Measurements from ENCODE around the gene ZFPL1.

Gene ZFPL1

DNA sequence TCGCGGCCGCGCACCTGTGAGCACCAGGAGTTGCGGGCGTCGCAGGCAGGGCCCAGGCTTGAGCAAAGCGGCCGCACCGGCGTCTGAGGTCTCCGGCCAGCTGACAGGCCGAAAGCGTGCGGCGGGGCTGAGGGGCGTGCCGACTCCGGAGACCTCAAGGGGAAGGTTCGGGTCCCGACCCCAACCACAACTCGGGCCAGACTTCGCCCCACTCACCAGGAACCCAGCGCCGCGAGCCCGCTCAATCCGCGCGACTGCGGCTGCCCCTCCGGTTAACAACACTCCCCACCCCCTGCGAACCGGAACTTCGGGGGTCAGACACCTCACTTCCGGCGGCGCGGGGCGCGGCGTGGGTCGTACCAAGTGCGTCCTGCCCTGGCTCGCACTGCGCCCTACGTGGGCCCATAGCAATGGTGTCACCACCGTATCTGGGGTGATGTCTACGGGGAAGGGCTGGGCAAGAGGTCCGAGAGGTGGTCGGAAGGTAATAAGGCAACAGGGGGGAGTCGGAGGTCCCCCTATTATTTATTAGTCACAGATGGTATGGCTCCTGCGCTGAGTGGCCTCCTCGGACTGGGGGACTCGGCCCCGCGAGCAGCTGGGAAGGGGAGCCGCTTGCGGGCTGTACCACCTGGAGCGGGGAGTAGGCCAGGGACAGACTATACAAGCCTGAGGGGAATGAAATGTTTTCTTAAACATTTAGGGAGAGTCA is 50.4 kb downstream of the ZFPL1 start, which contains the start of gene SYVN1:
SYVN1 (minus strand) TSS at position 280 of the 712 bp plus-strand sequence. CDS start 918 bp downstream, outside the sequence.
- H3K9me3 ChIP-seq (ENCODE audit: insufficient read depth, low read length) = no peaks in the 10 kb centered on the region
- H3K27me3 ChIP-seq (ENCODE audit: low read length) = no peaks in the 10 kb centered on the region
- H3K36me3 ChIP-seq (ENCODE audit: low read length) = peaks cover 17% of the 10 kb centered on the region; the same call in 1 of the 2 replicates
- peak within 1 kb of the TSS; percentile 99 for H3K4me2 ChIP-seq (ENCODE audit: low read depth, low read length, poor library complexity, severe bottlenecking)
- H3K79me2 ChIP-seq (ENCODE audit: insufficient read depth, low read length) = peaks cover 25% of the 10 kb centered on the region
- H3K9ac ChIP-seq (ENCODE audit: low read length) = peak within 1 kb of the TSS; percentile 97
- H3K4me3 ChIP-seq (ENCODE audit: insufficient read depth, low read length, poor library complexity, severe bottlenecking) = peak within 1 kb of the TSS; percentile 96
- H4K20me1 ChIP-seq (ENCODE audit: low read depth, low read length) = no peaks in the 10 kb centered on the region
- peak within 1 kb of the TSS; percentile 100 for H3K27ac ChIP-seq (ENCODE audit: low read depth, low read length)
- no peak for TF ChIP-seq EZH2phosphoT487 (conservative IDR thresholded peaks at IDR 0.05; ENCODE audit: low read length)
- TF ChIP-seq, protein P1, sequence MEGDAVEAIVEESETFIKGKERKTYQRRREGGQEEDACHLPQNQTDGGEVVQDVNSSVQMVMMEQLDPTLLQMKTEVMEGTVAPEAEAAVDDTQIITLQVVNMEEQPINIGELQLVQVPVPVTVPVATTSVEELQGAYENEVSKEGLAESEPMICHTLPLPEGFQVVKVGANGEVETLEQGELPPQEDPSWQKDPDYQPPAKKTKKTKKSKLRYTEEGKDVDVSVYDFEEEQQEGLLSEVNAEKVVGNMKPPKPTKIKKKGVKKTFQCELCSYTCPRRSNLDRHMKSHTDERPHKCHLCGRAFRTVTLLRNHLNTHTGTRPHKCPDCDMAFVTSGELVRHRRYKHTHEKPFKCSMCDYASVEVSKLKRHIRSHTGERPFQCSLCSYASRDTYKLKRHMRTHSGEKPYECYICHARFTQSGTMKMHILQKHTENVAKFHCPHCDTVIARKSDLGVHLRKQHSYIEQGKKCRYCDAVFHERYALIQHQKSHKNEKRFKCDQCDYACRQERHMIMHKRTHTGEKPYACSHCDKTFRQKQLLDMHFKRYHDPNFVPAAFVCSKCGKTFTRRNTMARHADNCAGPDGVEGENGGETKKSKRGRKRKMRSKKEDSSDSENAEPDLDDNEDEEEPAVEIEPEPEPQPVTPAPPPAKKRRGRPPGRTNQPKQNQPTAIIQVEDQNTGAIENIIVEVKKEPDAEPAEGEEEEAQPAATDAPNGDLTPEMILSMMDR (IDR thresholded peaks at IDR 0.05; ENCODE audit: insufficient read depth, low read length, poor library complexity, severe bottlenecking) = no peak
- H2AFZ ChIP-seq (ENCODE audit: low read depth, low read length, severe bottlenecking) = peak within 1 kb of the TSS; percentile 93
- no peaks in the 10 kb centered on the region for H3K9me2 ChIP-seq (replicated peaks; ENCODE audit: insufficient read depth, low read length)
- peaks cover 36% of the 10 kb centered on the region for H3F3A ChIP-seq (ENCODE audit: insufficient read depth)

DNA sequence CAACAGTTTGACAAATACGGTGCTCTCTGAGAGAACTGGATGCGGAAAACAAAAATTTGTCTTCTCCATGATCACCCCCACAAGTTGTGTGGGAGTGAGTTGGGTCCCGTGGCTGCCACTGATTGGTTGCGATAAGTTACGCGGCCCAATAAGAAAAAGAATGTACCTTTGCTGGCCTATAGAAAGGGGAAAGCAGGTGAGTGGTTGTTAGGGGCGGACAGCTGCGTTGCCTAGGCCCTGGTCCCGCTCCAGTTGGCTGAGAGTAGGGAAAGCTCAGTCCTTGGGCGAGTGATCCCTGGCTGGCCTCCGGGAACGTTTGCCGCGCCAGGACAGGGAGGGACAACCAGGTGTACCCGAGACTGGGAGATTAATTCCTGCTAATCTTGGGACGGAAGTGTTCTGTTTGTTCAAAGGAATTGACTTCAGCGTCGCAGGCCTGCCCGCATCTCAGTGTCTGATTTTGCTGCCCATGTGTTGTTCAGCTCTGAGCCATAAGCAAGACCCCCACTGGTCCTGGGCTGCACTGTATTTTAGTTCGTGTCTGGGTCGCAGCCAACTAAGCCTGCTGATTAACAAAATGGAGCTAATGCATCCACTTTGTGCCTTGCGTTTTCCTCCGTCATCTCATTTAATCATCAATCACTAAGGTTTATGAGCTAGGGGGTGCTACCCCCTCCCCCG is 51.1 kb downstream of the ZFPL1 start:
- TF ChIP-seq, protein P1 (IDR thresholded peaks at IDR 0.05; ENCODE audit: insufficient read depth, low read length, poor library complexity, severe bottlenecking) = no peak
- TF ChIP-seq EZH2phosphoT487 (conservative IDR thresholded peaks at IDR 0.05; ENCODE audit: low read length) = no peak
- Histone ChIP-seq H3K9ac (ENCODE audit: low read length) (peak overlapping the region; percentile 97), H3K9me3 (ENCODE audit: insufficient read depth, low read length) (no peaks in the 10 kb centered on the region), H3K79me2 (ENCODE audit: insufficient read depth, low read length) (peaks cover 25% of the 10 kb centered on the region), H3K27me3 (ENCODE audit: low read length) (no peaks in the 10 kb centered on the region), H3K4me3 (ENCODE audit: insufficient read depth, low read length, poor library complexity, severe bottlenecking) (peak overlapping the region; percentile 96), H3F3A (ENCODE audit: insufficient read depth) (peaks cover 31% of the 10 kb centered on the region), H3K27ac (ENCODE audit: low read depth, low read length) (peak overlapping the region; percentile 100), H4K20me1 (ENCODE audit: low read depth, low read length) (no peaks in the 10 kb centered on the region), H3K36me3 (ENCODE audit: low read length) (peaks cover 14% of the 10 kb centered on the region; the same call in 1 of the 2 replicates), H3K9me2 (replicated peaks; ENCODE audit: insufficient read depth, low read length) (no peaks in the 10 kb centered on the region), H2AFZ (ENCODE audit: low read depth, low read length, severe bottlenecking) (peak overlapping the region; percentile 93), H3K4me2 (ENCODE audit: low read depth, low read length, poor library complexity, severe bottlenecking) (peak overlapping the region; percentile 99)

DNA sequence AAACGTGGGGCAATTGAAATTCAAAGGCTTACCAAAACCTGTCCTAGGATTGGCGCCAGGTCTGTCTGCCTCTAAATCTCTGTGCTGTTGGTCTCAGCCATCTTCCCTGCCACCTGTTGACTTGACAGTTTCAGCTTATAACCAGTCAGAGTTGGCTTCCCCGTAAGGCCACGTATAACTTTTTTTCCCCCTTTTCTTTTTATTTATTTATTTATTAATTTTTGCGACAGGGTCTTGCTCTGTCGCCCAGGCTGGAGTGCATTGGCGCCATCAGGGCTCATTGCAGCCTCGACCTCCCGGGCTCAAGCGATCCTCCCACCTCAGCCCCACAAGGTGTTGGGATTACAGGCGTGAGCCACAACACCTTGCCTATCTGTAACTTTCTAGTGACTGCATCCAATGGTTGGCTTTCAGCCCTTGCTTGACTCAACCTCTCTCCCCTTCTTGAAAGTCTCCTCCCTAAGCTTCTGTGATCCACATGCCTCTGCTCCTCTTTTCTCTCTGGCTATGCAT is 51.7 kb downstream of the ZFPL1 start:
- H3K9me2 ChIP-seq (replicated peaks; ENCODE audit: insufficient read depth, low read length) = no peaks in the 10 kb centered on the region
- no peaks in the 10 kb centered on the region for H3K27me3 ChIP-seq (ENCODE audit: low read length)
- H3K36me3 ChIP-seq (ENCODE audit: low read length) = peaks cover 14% of the 10 kb centered on the region; the same call in 1 of the 2 replicates
- peak overlapping the region; percentile 100; the same call in 1 of the 2 replicates for H3K27ac ChIP-seq (ENCODE audit: low read depth, low read length)
- peak overlapping the region; percentile 96 for H3K4me3 ChIP-seq (ENCODE audit: insufficient read depth, low read length, poor library complexity, severe bottlenecking)
- no peak overlapping the region for H2AFZ ChIP-seq (ENCODE audit: low read depth, low read length, severe bottlenecking)
- H3K79me2 ChIP-seq (ENCODE audit: insufficient read depth, low read length) = peaks cover 25% of the 10 kb centered on the region
- H4K20me1 ChIP-seq (ENCODE audit: low read depth, low read length) = no peaks in the 10 kb centered on the region
- H3K4me2 ChIP-seq (ENCODE audit: low read depth, low read length, poor library complexity, severe bottlenecking) = peak overlapping the region; percentile 99
- H3K9me3 ChIP-seq (ENCODE audit: insufficient read depth, low read length) = no peaks in the 10 kb centered on the region
- H3F3A ChIP-seq (ENCODE audit: insufficient read depth) = peaks cover 31% of the 10 kb centered on the region
- H3K9ac ChIP-seq (ENCODE audit: low read length) = peak overlapping the region; percentile 97
- no peak for TF ChIP-seq EZH2phosphoT487 (conservative IDR thresholded peaks at IDR 0.05; ENCODE audit: low read length)
- TF ChIP-seq, protein P1 (IDR thresholded peaks at IDR 0.05; ENCODE audit: insufficient read depth, low read length, poor library complexity, severe bottlenecking) = no peak
